Mononuclear cell (primary cell): ENCODE data around the gene CCNB1IP1. TPM values are rescaled to one million over a fixed set of nuclear protein-coding genes. Genes with fewer than 3 reads are reported as not detected.
A peak's percentile ranks its signal among the peaks of the same experiment; 100 is the strongest.
"Not testable (repeated sequence)": the region's sequence is repeated elsewhere in the genome, so short reads cannot be mapped to it uniquely, and the experiment has no call there.

Experiments
- H3K27me3 ChIP-seq: 2 replicates; pipeline ENCODE4 v1.6.0; 2011; ENCODE audit warnings: low read length, control low read depth; ENCODE audit not compliant: insufficient read depth
- H3K4me1 ChIP-seq: 2 replicates; pipeline ENCODE4 v1.5.1; 2011; ENCODE audit warnings: mild to moderate bottlenecking, low read length, control low read depth; ENCODE audit not compliant: insufficient read depth
- H3K4me3 ChIP-seq: 2 replicates; pipeline ENCODE4 v1.5.1; 2011; ENCODE audit warnings: mild to moderate bottlenecking, low read length, moderate library complexity
- H3K9me3 ChIP-seq: 2 replicates; pipeline ENCODE4 v1.5.1; 2011; ENCODE audit warnings: low read depth, mild to moderate bottlenecking, control low read depth, low read length
- total RNA-seq: library from RNA; depleted of rRNA; stranded (reverse); fragments of >200 nt; gene quantifications from one replicate; pipeline ENCODE4 v1.2.3, GENCODE V29; 2012

The CCNB1IP1 gene
- total RNA-seq, 1 donor: 39.7 TPM

DNA sequence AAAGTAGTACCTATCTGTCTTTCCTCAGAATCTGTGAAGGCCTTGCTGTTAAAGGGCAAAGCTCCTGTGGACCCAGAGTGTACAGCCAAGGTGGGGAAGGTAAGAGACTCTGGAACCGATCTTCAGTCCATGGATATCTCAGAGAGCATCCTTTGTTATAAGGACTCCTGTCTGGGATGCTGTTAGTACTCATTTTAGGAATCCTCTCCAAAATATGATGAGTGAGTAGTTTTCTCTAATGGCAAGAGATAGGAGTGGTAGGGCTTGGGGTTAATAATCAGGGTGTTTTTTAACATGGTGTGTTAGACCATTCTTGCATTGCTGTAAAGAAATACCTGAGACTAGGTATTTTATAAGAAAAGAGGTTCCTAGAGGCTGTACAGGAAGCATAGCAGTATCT, 12.3 kb upstream of the CCNB1IP1 start:
- Histone ChIP-seq H3K27me3 (no peaks in the 10 kb centered on the region), H3K4me1 (peaks cover 11% of the 10 kb centered on the region), H3K9me3 (no peaks in the 10 kb centered on the region), H3K4me3 (no peak overlapping the region)

DNA sequence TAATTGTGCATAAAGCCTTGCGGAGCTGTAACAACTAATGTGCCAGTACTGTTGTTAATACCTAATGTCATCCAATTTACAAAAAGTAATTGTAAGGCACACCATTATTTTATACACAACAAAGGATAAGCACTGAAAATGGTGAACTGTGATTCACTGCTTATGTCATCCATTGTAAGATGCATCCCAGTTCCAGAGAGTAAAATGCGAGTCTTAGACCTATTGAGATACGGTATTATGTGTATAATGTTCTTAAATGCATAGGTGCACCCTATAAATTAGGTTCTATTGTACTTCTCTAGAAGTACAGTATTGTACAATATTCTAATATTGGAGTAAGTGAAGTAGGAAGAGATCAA, 10.8 kb upstream of the CCNB1IP1 start:
- no peaks in the 10 kb centered on the region for H3K9me3 ChIP-seq
- peaks cover 11% of the 10 kb centered on the region for H3K4me1 ChIP-seq
- peak overlapping the region; percentile 92 for H3K4me3 ChIP-seq
- no peaks in the 10 kb centered on the region for H3K27me3 ChIP-seq

DNA sequence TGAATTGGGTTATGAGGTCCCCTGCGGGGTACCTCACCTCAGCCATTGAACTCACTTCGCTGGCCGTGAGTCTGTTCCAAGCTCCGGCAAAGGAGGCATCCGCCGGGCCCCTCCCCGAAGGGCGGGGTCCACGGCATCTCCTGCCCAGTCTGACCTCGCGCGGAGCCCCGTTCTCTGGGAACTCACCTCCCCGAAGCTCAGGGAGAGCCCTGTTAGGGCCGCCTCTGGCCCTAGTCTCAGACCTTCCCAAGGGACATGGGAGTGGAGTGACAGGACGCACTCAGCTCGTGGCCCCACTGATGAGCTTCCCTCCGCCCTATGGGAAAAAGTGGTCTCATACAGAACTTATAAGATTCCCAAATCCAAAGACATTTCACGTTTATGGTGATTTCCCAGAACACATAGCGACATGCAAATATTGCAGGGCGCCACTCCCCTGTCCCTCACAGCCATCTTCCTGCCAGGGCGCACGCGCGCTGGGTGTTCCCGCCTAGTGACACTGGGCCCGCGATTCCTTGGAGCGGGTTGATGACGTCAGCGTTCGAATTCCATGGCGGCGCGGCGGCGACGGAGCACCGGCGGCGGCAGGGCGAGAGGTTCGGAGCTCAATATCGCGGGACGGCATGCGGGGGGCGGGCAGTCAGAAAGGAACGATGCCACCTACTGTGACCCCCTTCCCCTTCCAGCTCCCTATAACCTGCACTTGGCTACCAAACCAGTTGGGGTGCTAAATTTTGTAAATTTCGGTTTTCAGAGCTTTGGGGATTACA, 10.2 kb upstream of the CCNB1IP1 start, which contains the start of gene PARP2:
Gene PARP2, plus strand, starts transcription at position 544 of the 770 bp plus-strand sequence. Its CDS starts 7 bp downstream, at position 551.
- H3K27me3 ChIP-seq: no peaks in the 10 kb centered on the region
- no peaks in the 10 kb centered on the region for H3K9me3 ChIP-seq
- H3K4me3 ChIP-seq: peak within 1 kb of the TSS; percentile 92
- H3K4me1 ChIP-seq: peaks cover 11% of the 10 kb centered on the region

DNA sequence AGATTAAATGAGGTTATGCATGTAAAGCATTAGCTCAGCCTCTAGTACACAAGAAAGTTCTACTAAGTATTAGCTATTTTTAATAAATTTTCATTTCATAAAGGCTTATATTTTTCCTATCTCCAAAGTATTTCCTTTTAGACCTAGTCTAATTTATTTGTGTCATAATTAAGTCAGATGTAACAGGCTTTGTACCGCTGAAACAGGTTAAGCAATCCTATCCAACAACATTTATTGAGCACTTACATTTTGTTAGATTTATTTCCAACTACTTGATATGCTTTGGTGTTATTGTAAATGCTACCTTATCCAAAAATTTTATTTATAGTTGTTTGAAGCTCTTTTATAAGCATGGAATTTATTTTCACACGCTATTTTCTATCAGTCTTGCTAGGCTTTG, 8.6 kb upstream of the CCNB1IP1 start:
- Histone ChIP-seq H3K4me3 (no peak overlapping the region), H3K27me3 (no peaks in the 10 kb centered on the region), H3K9me3 (no peaks in the 10 kb centered on the region), H3K4me1 (peaks cover 11% of the 10 kb centered on the region)

DNA sequence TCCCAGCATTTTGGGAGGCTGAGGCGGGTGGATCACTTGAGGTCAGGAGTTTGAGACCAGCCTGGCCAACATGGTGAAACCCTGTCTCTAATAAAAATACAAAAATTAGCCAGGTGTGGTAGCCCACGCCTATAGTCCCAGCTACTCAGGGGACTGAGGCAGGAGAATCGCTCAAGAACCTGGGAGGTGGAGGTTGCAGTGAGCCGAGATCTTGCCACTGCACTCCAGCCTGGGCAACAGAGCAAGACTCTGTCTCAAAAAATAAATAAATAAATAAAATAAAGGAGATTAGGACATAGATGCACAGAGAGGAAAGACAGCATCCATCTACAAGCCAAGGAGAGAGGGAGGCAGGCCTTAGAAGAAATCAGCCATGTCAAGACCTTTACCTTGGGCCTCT, 8.0 kb upstream of the CCNB1IP1 start:
- H3K4me3 ChIP-seq, H3K27me3 ChIP-seq, H3K9me3 ChIP-seq: not testable (repeated sequence)
- peaks cover 11% of the 10 kb centered on the region for H3K4me1 ChIP-seq

DNA sequence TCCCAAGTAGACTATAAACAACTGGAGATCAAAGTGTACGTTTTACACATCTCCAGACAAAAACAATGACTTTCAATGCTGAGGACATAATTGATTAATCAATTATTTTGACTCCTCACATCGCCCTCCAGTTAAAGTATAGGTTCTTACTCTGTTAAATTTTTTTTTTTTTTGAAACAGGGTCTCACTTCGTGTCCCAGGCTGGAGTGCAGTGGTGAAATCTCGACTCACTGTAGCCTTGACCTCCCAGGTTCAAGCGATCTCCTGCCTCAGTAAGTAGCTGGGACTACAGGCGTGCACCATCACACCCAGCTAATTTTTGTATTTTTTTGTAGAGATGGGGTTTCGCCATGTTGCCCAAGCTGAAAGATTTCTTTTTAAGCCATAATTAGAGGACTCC, 938 bp upstream of the CCNB1IP1 start:
- Histone ChIP-seq H3K27me3 (no peaks in the 10 kb centered on the region), H3K4me3 (no peak overlapping the region), H3K4me1 (peaks cover 15% of the 10 kb centered on the region), H3K9me3 (no peaks in the 10 kb centered on the region)

DNA sequence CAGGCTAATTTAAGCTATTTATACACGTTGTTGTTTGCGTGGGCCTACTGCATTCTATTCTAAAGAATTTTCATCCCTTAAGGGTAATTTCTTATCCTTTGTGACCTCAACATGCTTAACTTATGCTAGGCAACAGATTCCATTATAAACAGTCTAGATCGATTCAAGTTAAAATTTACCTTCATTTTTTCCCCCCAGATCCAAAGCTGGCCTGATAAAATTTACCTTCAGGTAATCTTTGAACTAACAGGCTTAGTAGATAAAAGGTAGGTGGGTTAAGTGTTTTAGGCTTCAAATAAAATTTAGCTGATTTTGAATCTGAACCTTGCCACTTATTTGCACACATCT, 389 bp upstream of the CCNB1IP1 start:
- Histone ChIP-seq H3K4me3 (peak overlapping the region; percentile 64), H3K27me3 (no peaks in the 10 kb centered on the region), H3K9me3 (no peaks in the 10 kb centered on the region), H3K4me1 (peaks cover 15% of the 10 kb centered on the region)

DNA sequence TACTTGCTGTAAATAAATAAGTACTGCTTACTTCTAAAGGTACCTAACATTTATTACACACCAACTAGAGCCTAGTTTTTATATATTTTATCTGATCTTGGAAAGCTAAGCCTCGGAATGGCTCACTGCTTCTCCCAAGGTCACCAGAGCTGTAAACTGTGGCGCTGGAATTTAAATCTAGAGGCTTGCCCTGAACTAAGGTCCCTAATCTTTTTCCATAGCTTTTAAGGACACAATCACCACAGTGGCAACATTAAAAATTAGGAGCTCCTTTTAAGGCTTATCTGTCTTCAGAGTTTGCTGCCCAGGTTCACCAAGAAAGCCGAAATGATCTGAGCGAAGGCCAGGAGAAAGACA, 670 bp downstream of the CCNB1IP1 start:
- H3K9me3 ChIP-seq: no peaks in the 10 kb centered on the region
- peaks cover 15% of the 10 kb centered on the region for H3K4me1 ChIP-seq
- no peaks in the 10 kb centered on the region for H3K27me3 ChIP-seq
- peak overlapping the region; percentile 64 for H3K4me3 ChIP-seq

DNA sequence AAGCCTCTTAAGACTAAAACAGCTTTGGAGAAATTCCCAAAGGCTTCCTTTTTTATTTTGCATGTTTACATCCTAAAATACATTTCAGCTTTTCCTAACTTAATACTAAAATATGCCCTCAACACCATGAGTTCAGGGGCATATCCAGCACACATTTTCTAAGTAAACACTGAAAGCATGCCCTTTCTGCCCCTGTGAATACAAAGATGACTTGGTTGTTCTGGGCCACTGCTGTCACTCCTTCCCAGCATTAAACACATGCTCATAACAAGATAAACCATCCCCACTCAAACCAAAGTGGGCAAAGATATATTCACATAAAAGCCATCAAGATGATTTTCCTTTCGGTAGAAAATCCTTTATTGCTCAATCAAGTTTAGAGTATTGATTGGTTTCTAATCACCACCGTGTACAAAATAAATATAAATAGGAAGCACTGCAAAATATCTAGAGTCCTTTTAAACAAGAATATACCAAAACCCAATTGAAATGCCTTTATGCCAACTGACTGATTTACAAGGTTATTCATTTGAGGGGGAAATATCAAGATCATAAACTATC, 1.9 kb downstream of the CCNB1IP1 start:
- Histone ChIP-seq H3K9me3 (no peaks in the 10 kb centered on the region), H3K4me1 (peaks cover 15% of the 10 kb centered on the region), H3K4me3 (no peak overlapping the region), H3K27me3 (no peaks in the 10 kb centered on the region)

DNA sequence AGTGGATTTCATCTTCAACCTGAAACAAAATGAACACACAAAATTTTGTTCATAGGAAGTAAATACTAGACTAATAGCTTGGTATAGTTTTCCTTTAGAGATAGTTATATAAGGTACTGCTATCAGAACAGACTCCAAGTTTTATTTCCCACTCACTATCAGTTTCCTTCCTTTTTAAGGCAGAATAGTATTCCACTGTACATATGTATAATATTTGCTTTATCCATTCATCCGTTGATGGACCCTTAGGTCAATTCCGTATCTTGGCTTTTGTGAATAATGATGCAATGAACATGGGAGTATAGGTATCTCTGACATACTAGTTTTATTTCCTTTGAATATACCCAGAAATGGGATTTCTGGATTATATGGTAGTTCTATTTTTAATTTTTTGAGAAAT, 3.7 kb downstream of the CCNB1IP1 start:
- H3K4me3 ChIP-seq: no peak overlapping the region
- no peaks in the 10 kb centered on the region for H3K9me3 ChIP-seq
- peaks cover 15% of the 10 kb centered on the region for H3K4me1 ChIP-seq
- H3K27me3 ChIP-seq: no peaks in the 10 kb centered on the region

DNA sequence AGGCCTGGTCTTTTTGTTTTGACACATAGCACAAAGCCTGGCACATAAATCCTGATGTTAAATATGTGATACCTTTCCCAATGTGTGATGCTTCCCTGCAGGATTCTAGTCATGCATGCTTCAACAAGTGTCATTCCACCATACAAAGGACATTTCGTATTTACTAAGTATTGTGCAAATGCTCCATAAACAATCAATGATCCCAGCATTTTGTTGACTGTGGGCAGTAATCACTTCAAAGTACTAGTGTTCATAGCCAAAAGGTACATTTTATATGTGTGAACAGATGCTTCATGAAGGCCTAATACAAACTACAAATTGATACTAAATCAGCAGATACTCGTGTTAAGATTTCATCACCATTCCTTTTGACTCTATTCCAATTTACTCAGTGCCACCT, 4.4 kb downstream of the CCNB1IP1 start:
- H3K9me3 ChIP-seq: no peaks in the 10 kb centered on the region

DNA sequence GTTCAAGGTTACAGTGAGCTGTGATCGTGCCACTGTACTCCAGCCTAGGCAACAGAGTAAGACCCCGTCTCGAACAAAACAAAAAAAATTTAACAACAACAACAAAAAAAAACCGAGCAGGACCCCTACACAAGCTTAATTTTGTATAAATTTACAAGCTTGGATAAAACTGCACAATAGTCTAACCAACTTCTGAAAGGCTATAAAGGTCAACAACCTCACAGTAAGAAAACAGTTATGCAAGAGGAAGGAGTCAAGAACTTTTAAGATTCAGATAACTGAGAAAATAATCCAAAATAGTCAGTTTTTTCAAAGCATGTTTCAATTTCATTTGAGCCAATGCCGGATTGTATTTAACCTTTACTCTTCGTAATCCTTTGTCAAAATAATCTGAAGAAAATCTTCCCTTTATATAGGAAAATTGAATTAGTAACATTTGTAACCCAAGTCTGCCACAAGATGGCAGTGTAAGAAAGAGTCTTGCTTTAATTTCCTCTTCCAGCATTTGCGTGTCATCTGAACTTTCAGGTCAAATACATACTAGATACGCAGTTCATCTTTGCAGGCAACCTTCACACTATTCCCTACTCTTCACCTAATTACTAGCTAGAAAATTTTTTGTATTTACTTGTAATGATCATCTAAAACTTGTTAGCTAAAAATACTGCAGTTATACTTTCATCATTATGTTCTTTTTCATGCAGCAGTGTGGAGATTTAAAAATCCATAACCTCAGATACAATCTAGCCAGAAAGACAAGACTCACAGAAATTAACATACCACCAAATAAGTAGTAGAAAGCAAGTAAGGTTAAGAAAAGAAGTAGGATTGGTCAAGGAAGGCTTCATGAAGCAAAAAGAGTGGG, 5.8 kb downstream of the CCNB1IP1 start:
- no peaks in the 10 kb centered on the region for H3K27me3 ChIP-seq
- no peaks in the 10 kb centered on the region for H3K9me3 ChIP-seq
- no peaks in the 10 kb centered on the region for H3K4me1 ChIP-seq
- H3K4me3 ChIP-seq: no peak overlapping the region

More for the DNA sequence above, 4.4 kb downstream of the CCNB1IP1 start:
- Histone ChIP-seq H3K27me3 (no peaks in the 10 kb centered on the region), H3K4me1 (peaks cover 15% of the 10 kb centered on the region), H3K4me3 (no peak overlapping the region)

DNA sequence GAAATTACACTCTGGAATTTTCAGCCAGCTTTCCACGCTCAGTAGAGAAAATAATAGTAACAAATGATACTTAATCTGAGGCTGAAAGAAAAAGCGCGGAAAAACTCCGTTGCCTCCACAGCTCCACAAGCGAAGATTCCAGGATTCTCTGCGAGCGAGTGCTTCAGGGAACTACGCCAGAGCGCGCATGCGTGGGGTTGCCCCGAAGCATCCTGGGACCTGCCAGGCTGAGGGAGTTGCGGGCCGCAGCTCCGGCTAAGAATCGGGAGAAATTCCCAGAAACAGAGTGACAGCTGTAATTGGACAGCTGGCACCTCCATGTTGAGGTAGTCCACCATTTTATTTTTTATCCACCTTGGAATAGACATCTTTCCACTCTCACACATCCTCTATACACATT, 15.4 kb downstream of the CCNB1IP1 start:
- no peaks in the 10 kb centered on the region for H3K4me1 ChIP-seq
- no peak overlapping the region for H3K4me3 ChIP-seq
- no peaks in the 10 kb centered on the region for H3K27me3 ChIP-seq
- H3K9me3 ChIP-seq: no peaks in the 10 kb centered on the region

DNA sequence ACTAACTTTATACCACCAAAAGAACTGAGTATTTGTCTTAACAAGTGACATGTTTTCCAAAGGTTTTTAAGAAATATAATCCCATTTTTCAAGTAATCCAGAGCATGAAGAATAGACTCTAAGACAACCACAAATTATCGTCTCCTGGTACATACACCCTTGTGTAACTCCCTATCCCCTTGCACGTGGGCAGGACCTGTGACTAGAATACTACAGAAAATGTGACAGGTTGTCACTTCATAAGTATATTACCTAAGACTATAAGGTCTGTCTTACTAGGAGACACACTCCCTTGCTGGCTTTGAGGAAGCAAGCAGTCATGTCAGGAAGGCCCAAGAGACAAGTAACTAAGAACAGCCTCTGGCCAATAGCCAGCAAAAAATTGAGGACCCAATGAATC, 19.1 kb downstream of the CCNB1IP1 start:
- Histone ChIP-seq H3K4me1 (no peaks in the 10 kb centered on the region), H3K27me3 (no peaks in the 10 kb centered on the region), H3K9me3 (no peaks in the 10 kb centered on the region), H3K4me3 (no peak overlapping the region)

DNA sequence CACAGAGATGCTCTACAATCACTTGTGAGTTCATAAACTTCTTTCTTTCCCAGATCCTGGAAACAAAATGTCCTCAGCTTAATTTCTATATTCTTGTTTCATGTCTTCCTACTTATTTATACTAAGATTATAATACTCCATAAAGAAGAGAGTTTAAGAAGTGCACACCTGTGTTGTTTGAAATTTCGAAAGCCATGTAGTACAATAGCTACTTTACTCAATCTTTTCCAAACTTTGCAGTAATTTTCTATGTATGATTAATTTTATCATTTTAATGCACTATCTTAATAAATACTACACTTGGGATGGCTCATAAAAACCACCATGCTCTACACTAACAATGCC, 27.0 kb downstream of the CCNB1IP1 start:
- H3K4me1 ChIP-seq: peaks cover 14% of the 10 kb centered on the region
- no peaks in the 10 kb centered on the region for H3K9me3 ChIP-seq
- no peaks in the 10 kb centered on the region for H3K27me3 ChIP-seq
- peak overlapping the region; percentile 80 for H3K4me3 ChIP-seq
